HCEC 1CT (cell line): ENCODE measurements around the gene TANC1.

Experiments used
- DNase-seq: peaks from one replicate; pipeline ENCODE4 v3.0.0-alpha.2; 2017

TANC1 gene

DNA sequence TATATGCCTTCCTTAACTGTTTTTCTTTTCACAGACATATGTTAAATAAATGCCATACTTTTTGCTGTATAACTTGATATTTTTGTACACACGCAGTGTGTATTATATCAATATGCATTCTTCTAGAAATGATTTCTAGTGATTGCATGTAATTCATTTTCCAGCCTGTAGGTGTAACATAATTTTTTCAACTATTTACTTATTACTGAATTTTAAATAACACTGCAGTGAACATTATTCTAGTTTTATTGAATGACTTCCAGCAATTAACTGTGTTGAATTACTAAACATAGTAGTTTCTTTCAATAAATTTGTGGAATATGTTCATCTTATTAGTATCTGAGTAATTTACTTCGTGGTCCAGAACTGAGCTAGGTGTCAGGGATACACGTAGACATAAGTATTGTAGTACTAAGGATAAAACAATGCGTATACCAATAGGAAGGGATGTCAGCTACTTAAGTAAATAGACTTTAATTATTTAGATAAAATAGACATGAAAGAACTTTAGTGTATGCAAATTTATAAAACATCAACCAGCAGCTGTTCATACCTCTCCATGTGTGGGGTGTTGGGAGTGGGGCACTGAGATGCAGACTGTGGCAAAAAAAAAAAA, 28.0 kb downstream of the TANC1 start:
- DNase-seq, result no peak

DNA sequence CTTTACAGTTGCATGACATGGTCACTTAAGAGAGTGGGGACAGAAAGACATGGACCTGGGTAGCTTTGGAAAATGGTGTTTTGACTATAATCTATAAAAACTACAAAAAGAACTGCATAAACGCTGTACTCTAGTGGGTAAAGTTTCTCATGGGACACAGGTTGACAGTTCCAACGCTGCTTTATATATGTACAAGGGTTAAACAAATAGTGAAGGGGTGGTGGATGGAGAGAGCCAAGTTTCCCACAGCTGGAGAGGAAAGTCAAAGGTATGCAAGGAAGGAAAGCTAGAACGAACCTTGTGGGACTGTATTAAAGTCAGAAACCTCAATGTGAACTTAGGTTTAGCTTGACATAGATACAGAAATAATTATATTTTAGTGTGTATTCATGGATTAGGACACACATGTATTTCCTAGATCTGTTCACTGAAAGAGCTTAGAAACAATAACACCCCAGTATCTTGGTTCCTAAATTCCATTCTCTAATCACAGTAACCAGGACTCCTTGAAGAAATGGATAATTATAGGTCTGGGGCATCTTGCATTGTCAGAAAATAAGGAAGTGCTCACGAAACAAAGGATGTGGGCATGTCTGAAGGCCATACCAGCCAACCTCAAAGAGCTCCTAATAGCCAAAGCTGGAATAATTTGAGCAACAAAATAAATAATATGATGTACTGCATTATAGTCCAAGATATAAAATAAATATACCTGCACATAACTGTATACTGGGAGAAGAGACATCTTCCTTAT, 28.8 kb downstream of the TANC1 start:
- DNase-seq, result no peak

DNA sequence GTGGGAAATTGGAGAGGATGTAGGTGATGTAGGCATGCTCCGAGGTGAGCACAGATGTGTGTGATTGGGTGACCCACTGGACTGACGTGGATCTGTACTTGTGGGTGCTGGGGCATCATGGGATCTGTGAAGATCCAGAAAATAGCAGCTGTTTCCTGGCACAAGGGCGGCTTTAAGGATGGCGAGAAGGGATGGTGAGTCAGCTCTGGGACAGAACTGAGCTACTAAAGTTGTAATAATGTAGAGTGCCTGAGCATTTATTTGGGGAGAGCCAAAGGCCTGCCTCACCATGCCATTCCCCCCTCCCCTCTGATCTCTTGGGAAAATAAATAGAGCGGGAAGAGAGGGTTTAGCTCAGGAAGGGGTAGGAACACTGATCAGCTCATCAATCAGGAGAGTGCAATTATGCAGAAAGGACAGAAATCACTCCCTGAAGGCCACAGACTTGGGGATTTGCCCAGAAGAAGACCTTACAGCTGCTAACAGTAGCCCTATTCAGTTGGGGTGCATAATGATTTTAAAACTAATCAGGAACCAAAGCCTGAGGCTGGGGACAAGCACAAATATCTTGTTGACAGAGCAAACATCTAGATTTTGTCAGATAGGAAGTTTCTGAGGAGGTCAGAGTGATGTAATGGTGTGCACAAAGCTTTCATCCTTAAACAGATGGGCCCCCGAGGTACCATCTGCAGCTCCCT, 30.3 kb downstream of the TANC1 start:
- DNase-seq, result peak; percentile 41

DNA sequence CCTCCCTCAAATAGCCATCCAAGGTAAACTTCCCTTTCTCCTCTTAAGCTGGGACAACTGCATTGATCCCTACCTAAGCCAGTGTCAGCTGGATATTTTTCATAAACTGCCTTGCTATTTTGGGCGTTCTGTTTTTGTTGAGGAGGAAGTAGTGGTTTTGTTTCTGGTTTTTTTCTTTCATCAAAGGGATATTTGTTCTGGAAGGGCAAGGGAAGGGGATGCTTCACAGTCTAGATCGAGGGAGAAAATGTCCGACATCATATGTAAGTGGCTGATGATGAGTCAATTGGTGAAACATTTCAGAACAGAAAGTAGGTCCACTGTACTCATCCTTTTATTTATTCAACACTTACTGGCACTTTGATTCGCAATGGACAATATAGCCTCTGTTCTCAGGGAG, 31.0 kb downstream of the TANC1 start:
- peak; percentile 10 for DNase-seq

DNA sequence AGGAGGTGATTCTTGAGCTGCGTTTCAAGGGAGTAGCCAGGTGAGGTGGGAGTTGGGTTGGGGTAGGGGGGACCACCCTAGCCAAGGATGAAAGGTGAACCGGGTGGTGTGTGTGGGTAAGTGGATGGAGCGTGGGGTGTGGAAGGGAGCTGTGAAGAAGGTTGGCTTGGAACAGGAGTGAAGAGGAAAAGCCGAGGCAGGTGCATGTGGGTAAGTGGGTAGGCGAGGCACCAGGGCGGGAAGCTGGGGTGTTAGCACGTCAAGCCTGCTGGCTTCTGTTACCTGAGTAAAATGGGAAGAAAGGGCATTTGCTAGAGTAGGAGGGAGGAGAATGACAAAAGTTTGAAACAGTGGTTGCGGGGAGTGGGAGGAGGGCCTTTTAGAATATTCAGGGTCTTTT, 31.6 kb downstream of the TANC1 start:
- no peak for DNase-seq

DNA sequence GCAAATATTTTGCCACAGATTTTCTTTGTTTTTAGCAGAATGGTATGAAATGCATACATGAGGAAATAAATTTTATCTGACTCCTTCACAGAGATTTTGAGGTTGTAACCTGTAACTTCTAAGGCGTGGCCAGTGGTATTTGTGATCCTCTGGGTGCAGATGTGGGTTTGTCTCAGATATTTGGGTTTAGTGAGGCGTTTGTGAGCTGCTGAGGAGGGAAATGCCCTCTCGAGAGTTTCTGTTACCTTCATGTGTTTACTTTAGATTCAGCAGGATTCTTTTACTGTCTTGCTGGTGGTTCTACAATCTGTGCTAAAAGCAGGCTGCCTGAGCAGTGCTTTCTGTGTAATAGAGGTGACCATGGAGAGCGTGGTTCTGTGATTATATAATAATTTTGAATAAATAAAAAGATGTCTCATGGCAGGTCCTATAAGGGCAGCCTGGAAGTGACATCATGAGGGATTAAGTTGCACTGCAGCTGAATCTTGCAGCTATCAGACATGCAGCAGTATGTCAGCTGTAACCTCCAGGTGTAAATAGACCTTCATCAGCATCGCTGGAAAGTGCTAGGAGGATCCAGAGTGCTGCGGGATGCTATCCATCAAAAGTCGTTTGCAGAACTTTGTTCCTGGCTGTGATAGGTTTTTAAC, 34.1 kb downstream of the TANC1 start:
- DNase-seq, result no peak

DNA sequence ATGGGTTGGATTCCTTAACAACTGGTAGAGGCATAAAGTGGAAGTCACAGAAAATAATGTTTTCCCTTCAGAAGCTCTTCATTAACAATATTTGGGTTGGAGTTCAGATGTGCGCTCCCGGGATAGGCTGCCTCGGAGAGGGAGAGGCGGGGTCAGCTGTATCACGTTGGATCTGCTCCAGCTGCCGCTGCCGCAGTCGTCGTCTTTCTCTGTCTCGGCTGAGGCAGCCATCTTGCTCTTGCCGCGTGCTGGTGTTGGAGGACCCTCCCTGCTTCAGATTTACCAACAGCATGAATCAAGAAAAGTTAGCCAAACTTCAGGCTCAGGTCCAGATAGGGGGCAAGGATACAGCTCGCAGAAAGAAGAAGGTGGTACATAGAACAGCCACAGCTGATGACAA, 35.1 kb downstream of the TANC1 start:
- DNase-seq, result no peak

DNA sequence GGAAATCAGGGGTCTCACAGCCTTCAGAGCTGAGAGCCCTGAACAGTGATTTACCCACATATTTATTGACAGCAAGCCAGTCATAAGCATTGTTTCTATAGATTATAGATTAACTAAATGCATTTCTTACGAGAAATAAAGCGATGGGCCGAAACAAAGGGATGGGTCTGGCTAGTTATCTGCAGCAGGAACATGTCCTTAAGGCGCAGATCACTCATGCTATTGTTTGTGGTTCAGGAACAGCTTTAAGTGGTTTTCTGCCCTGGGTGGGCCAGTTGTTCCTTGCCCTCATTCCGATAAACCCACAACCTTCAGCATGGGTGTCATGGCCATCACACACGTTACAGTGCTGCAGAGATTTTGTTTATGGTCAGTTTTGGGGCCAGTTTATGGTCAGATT, 36.4 kb downstream of the TANC1 start:
- no peak for DNase-seq

DNA sequence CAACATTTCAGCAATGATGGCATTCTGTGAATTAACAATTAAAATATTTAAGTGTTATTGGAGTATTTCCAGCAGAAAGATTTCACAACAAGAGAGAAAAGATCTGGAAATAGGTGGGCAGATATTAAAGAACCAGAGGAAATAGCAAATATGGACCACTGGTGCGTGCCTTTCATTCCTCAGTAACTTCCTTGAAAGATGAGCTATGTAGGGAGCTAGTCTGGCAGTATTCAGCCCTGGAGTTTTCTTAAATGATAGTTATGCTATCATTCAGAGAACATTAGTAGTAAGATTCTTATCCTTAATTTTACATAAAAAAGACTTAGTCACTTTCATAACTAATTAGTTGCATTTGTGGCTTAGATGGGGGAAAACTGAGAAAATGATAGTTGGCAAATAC, 41.5 kb downstream of the TANC1 start:
- no peak for DNase-seq

DNA sequence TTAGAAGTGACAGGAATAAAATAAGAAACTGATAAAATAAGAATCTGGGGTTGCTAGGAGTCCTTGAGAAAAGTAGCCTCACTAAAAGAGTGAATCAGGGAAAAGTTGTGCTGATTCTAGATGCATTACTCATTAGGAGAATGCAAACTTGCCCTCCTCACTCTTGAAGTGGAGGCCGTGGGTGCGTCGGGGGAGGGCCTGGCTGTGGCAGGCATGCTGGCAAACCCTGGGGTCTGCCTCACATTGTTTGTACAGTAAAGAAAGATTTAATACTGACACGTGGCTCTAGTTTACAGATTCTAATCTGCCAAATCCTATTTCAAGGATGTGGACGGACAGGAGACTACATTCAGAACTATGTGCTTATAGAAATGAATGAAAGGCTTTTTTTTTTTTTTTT, 41.9 kb downstream of the TANC1 start:
- peak; percentile 44 for DNase-seq

DNA sequence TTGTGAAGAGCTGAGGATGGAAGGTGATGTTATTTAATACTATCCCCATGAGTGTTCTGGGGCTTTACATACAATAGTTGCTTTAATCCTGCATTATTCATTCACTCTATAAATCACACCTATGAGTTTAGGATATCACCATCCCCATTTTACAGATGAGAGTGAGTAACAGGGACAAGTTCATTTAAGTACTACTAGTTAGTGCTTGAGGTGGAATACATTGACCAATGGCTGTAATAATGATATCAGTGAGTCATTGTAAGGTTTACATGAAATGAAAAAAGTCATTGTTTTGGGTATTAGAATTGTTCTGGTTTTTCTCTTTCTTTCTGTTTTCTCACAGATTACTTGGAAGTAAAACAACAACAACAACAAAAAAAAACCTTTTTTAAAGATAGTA, 42.5 kb downstream of the TANC1 start:
- DNase-seq, result peak; percentile 7

DNA sequence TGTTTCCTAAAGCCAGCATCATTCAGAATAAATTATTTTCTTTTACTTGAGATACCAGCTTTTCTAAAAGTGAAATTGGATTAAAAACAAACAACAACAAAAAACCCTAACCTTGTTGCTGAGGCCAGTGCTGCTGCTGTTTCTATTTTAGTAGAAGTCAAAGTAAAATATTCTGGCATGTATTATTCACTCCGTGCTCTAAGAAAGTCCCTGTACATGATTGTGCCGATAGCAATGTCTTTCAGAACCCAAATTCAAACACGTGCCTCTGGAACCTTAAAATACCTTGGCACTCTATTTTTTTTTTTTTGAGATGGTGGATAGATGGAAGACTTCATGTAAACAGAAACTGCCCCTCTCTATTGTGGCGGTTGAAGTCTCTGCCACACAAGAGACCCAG, 43.7 kb downstream of the TANC1 start:
- DNase-seq, result no peak

DNA sequence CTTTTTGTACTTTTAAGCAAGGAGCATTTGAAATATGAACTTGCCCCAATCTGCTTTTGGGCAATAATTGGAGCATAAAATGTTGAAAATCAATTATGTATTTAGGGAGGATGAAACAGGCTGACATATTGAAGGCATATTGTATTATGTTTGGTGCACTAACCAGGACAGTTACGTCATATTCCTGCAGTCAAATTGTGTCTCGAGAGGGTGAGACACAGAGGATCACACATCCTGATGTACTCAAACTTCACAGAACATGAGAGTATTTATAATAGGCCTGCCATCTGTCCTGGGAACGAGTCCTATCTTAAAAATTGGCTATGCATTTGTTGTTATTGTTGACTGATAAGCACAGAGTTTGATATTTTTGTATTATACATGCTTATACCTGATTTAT, 44.7 kb downstream of the TANC1 start:
- DNase-seq, result no peak

DNA sequence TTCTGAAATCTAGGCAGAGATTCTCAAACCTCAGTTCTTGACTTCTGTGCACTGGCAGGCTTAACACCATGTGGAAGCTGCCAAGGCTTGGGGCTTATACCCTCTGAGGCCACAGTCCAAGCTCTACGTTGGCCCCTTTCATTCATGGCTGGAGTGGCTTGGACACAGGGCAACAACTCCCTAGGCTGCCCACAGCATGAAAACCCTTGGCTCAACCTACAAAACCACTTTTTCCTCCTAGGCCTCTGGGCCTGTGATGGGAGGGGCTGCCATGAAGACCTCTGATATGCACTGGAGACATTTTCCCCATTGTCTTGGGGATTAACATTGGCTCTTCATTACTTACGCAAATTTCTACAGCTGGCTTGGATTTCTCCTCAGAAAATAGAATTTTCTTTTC, 46.7 kb downstream of the TANC1 start:
- DNase-seq, result no peak

DNA sequence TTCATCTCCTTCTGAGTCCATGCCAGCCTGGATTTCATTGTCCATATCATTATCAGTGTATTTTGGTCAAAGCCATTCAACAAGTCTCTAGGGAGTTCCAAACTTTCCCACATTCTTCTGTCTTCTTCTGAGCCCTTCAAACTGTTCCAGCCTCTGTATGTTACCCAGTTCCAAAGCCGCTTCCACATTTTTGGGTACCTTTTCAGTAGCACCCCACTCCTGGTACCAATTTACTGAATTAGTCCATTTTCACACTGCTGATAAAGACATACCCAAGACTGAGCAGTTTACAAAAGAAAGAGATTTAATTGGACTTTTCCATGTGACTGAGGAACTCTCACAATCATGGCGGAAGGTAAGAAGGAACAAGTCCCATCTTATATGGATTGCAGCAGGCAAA, 47.4 kb downstream of the TANC1 start:
- no peak for DNase-seq

DNA sequence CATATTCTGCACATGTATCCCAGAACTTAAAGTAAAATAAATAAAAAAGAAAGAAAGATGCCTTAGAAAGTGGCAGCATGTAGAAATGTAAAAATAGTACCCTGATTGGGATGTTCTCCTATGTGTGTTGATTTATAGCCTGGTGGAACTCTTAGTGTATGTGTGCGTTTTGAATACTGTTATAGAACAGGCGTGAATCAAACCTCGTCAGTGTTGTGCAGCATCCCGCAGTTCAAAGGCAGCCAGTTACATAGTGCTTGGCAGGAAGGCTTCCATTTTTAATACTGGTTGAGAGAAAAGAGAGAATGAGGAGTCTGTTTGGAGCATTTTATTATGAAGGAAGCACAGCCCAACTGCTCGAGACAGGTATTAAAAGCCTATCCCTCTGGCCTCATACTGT, 49.4 kb downstream of the TANC1 start:
- no peak for DNase-seq

DNA sequence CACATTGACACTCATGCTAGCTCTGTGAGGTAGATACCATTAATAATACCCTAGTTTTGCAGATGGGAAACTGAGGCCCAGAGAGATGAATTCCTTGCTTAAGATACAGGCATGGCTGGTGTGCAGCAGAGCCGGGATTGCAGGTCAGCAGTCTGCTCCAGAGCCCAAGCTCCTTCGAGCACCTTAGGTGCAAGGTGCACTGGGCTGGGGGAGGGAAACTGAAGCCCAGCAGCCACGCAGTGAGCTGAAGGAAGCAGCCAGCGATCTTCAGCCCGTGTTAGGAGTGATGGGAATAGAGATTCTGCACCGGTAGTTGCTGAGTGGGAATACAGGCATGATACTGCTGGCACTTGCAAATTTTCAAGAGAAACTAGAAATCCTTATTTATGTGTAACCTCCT, 50.6 kb downstream of the TANC1 start:
- no peak for DNase-seq

DNA sequence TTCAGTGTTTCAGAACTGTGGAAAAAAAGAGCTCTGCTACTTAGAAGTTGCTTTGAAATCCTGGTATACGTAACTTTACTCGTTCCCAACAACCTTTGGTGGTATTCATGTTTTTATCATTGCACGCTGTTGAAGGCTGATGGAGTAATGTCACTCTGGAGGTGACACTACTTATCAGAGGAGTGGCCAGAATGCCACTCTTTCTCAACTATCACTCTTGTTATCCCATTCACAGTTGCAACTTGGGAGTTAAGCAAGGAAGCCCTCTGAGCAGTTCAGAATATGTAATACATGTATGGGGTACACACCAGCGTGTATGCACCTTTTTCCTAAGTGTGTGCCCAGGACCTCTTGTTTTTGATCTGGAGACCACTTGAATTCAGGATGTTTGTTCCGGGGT, 53.6 kb downstream of the TANC1 start:
- no peak for DNase-seq

DNA sequence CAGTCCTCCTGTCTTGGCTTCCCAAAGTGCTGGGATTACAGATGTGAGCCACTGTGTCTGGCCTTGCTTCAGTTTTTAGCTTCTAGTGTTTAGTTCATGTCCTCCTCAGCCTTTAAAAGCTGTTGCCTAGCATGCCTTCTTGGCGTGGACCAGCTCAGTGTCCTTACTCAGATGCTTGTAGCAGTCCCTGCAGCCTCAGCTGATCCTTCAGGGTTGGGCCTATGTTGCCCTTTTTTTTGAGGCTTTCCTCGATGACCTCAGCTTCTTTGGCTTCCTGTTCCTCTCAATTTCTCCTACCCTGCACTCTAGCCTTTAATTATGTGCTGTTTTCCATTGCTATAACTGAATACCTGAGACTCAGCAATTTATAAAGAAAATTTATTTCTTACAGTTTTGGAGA, 57.7 kb downstream of the TANC1 start:
- peak; percentile 19 for DNase-seq

DNA sequence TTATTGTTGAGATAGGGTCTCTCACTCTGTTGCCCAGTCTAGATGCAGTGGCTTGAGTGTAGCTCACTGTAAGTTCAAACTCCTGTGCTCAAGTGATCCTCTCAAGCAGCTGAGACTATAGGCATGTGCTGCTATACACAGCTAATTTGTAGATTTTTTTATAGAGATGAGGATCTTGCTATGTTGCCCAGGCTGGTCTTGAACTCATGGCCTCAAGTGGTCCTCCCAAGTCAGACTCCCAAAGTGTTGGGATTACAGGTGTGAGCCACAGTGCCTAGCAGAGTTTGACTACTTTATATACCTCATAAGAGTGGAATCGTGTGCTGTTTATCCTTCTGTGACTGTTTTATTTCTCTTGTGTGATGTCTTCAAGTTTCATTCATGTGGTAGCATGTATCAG, 60.3 kb downstream of the TANC1 start:
- no peak for DNase-seq

DNA sequence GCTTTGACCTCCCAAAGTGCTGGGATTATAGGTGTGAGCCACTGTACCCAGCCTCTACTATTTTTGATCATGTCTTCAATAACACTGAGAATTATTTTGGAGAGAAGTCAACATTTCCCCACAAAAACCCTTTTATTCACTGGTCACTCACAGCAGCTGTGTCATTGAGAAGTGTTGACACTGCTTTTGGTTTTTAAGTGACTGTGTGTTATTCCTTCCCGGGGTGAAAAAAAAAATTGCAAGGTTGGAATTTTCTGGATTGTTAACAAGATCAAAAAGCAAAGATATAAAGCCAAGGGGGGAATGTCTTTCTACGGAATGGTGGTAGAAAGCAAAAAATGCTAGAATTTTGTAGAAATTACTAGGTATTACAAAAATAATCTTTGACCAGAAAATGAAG, 61.5 kb downstream of the TANC1 start:
- no peak for DNase-seq

DNA sequence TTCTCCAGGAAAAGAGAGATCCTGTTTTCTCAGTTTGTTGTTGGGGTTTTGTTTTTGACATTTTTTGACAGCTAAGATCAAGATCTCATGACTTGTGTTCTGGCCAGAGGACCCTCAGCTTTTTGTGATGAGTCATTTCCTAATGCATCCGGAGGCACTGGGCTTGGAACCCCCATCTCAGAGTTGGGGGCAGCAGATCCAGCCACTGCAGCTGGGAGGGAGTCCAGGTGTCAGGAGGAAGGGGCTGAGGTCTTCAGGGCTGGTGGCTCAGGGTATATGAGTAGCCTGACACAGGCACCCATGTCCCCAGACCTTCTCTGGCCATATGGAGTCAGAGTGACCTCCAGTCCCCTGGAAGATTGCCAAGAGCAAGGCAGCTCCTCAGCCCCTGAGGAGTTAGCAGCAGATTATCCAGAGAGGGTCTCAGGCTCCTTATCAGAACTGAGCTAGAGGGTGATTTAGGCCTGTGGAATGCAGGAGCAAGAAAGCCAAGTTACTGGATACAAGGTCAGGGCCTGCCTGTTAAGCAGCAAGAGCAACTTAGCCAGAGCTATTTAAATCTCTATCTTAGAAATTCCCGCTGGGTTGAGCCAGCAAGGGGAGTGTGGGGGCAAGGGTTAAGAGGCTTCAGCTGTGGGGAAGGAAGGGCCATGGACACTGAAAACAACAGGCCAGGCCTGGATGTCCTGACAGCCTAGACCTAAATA, 62.4 kb downstream of the TANC1 start:
- peak; percentile 80 for DNase-seq

DNA sequence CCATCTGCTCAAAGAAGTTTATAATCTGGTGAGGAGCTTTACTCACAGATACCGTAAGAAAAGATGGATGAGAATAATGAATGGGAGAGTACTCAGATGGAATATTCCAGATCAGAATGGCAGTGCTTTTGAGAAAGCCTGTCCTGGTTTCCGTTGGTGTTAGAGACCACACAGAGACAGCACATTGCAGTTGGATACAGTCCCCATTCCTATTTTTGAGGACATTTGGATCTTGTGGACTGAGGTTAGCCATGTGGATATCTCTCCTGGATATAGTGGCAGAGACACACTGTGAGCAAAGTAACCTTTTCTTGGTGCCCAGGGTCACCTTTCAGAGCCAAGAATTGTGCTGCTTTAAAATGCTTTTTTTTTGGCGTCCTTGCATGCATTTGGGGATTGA, 63.7 kb downstream of the TANC1 start:
- DNase-seq, result no peak
